ENCODE measurements around the gene RFT1. TPM values are rescaled to one million over a fixed set of nuclear protein-coding genes. Genes with fewer than 3 reads are reported as not detected.

The RFT1 gene
- total RNA-seq, 2 donors from 2014 or later, result 29.3 to 35.2 TPM

GRCh38 chr3:53147903-53148400, 17.7 kb upstream of the RFT1 start:
- Mint-ChIP-seq H3K9me3 (no peaks in the 10 kb centered on the region), H3K4me3 (no peak overlapping the region), H3K36me3 (ENCODE audit: low read depth) (no peaks in the 10 kb centered on the region), H3K27ac (no peak overlapping the region), H3K4me1 (no peaks in the 10 kb centered on the region), H3K27me3 (ENCODE audit: insufficient read depth) (no peaks in the 10 kb centered on the region)
- Histone ChIP-seq H3K4me3 (ENCODE audit: low read length) (no peak overlapping the region), H3K36me3 (ENCODE audit: control insufficient read depth, insufficient read depth, low read length) (no peaks in the 10 kb centered on the region), H3K9ac (ENCODE audit: extremely low read depth, low read length, poor library complexity, severe bottlenecking) (no peak overlapping the region), H3K4me1 (ENCODE audit: control insufficient read depth, insufficient read depth, low read length) (no peaks in the 10 kb centered on the region), H3K27ac (ENCODE audit: low read depth, low read length) (no peak overlapping the region), H3K27me3 (ENCODE audit: control insufficient read depth, insufficient read depth, low read length, poor library complexity, severe bottlenecking) (no peaks in the 10 kb centered on the region), H3K9me3 (ENCODE audit: control insufficient read depth, low read length) (no peaks in the 10 kb centered on the region)
- 93 to 100% methylated on average over 2 of the region's 2 CpGs for WGBS, 2 experiments (ENCODE audit: insufficient coverage in 1 of 2, insufficient read length in 1 of 2)
- DNase-seq, result no peak
- TF ChIP-seq, protein P1, sequence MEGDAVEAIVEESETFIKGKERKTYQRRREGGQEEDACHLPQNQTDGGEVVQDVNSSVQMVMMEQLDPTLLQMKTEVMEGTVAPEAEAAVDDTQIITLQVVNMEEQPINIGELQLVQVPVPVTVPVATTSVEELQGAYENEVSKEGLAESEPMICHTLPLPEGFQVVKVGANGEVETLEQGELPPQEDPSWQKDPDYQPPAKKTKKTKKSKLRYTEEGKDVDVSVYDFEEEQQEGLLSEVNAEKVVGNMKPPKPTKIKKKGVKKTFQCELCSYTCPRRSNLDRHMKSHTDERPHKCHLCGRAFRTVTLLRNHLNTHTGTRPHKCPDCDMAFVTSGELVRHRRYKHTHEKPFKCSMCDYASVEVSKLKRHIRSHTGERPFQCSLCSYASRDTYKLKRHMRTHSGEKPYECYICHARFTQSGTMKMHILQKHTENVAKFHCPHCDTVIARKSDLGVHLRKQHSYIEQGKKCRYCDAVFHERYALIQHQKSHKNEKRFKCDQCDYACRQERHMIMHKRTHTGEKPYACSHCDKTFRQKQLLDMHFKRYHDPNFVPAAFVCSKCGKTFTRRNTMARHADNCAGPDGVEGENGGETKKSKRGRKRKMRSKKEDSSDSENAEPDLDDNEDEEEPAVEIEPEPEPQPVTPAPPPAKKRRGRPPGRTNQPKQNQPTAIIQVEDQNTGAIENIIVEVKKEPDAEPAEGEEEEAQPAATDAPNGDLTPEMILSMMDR (conservative IDR thresholded peaks at IDR 0.05), result no peak

GRCh38 chr3:53147151-53147902, 17.1 kb upstream of the RFT1 start:
- H3K9me3 Mint-ChIP-seq, result no peaks in the 10 kb centered on the region
- no peak overlapping the region for H3K4me3 Mint-ChIP-seq
- no peak for DNase-seq
- Histone ChIP-seq H3K4me3 (ENCODE audit: low read length) (no peak overlapping the region), H3K9ac (ENCODE audit: extremely low read depth, low read length, poor library complexity, severe bottlenecking) (peak overlapping the region; percentile 15), H3K27ac (ENCODE audit: low read depth, low read length) (no peak overlapping the region), H3K4me1 (ENCODE audit: control insufficient read depth, insufficient read depth, low read length) (no peaks in the 10 kb centered on the region), H3K9me3 (ENCODE audit: control insufficient read depth, low read length) (no peaks in the 10 kb centered on the region), H3K27me3 (ENCODE audit: control insufficient read depth, insufficient read depth, low read length, poor library complexity, severe bottlenecking) (no peaks in the 10 kb centered on the region), H3K36me3 (ENCODE audit: control insufficient read depth, insufficient read depth, low read length) (no peaks in the 10 kb centered on the region)
- H3K27ac Mint-ChIP-seq, result no peak overlapping the region
- TF ChIP-seq, protein P1 (conservative IDR thresholded peaks at IDR 0.05), result no peak
- no peaks in the 10 kb centered on the region for H3K4me1 Mint-ChIP-seq
- H3K36me3 Mint-ChIP-seq (ENCODE audit: low read depth), result no peaks in the 10 kb centered on the region
- no peaks in the 10 kb centered on the region for H3K27me3 Mint-ChIP-seq (ENCODE audit: insufficient read depth)
- WGBS, 2 experiments (ENCODE audit: insufficient coverage in 1 of 2, insufficient read length in 1 of 2), result 87 to 88% methylated on average over 8 to 11 of the region's 11 CpGs

DNA sequence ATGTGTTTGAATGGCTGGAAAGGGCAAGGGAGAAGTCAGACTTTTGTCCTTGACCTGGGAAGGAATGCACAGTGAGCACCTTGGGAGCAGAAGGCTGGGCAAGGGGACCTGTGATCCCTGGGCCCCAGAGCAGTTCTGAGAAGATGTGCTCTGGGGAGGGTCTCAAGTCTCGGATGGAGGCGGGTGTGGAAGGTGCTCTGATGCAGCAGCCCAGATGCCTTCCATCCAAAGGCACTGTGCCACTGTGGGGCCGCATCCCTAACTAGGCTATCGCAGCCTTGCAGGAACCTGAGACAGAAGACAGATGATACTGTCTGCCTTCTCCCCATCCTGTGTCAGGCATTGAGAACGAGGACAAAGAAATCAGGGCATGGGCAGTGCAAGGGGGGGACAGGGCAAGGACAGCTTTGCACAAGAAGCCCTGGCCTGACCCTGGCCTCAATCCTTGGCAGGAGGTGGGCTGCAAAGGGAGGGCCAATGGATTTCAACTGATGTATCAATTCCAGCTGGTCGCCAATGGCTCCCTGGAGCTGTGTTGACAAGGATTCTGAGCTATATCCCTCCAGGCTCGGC, 16.2 kb upstream of the RFT1 start:
- Histone ChIP-seq H3K27ac (ENCODE audit: low read depth, low read length) (no peak overlapping the region), H3K9me3 (ENCODE audit: control insufficient read depth, low read length) (no peaks in the 10 kb centered on the region), H3K27me3 (ENCODE audit: control insufficient read depth, insufficient read depth, low read length, poor library complexity, severe bottlenecking) (no peaks in the 10 kb centered on the region), H3K4me3 (ENCODE audit: low read length) (no peak overlapping the region), H3K4me1 (ENCODE audit: control insufficient read depth, insufficient read depth, low read length) (no peaks in the 10 kb centered on the region), H3K9ac (ENCODE audit: extremely low read depth, low read length, poor library complexity, severe bottlenecking) (no peak overlapping the region), H3K36me3 (ENCODE audit: control insufficient read depth, insufficient read depth, low read length) (no peaks in the 10 kb centered on the region)
- TF ChIP-seq, protein P1 (conservative IDR thresholded peaks at IDR 0.05), result no peak
- Mint-ChIP-seq H3K36me3 (ENCODE audit: low read depth) (no peaks in the 10 kb centered on the region), H3K9me3 (no peaks in the 10 kb centered on the region), H3K4me3 (no peak overlapping the region), H3K4me1 (no peaks in the 10 kb centered on the region), H3K27me3 (ENCODE audit: insufficient read depth) (no peaks in the 10 kb centered on the region), H3K27ac (no peak overlapping the region)
- 90% methylated on average over 7 of the region's 7 CpGs for WGBS, 2 experiments (ENCODE audit: insufficient coverage in 1 of 2, insufficient read length in 1 of 2)
- no peak for DNase-seq
